ENCODE results near the gene RGS10. TPM values are rescaled to one million over a fixed set of nuclear protein-coding genes. Genes with fewer than 3 reads are reported as not detected.

RGS10 gene
- total and polyA plus RNA-seq, 2 of the 8 experiments (the other 6 are each of a cell fraction or from before 2014, with no cell fraction given) = 5.5 to 13.1 TPM

- TF ChIP-seq CTCF (IDR thresholded peaks at IDR 0.05; ENCODE audit: control extremely low read depth in 1 of 3, insufficient read depth in 1 of 3, low read depth in 1 of 3, low read length in 3 of 3) (no peak), RXRA (IDR thresholded peaks at IDR 0.05; ENCODE audit: insufficient read depth, low read depth, low read length) (no peak), RFX5 (IDR thresholded peaks at IDR 0.05; ENCODE audit: borderline replicate concordance, low read depth, low read length) (no peak), SUZ12 (IDR thresholded peaks at IDR 0.05; ENCODE audit: low read length) (no peak), RBBP5 (IDR thresholded peaks at IDR 0.05; ENCODE audit: borderline replicate concordance, low read depth, low read length) (no peak), TEAD4 (IDR thresholded peaks at IDR 0.05; ENCODE audit: low read depth, low read length) (no peak)
Observed at GRCh38 chr10:119466655-119467054, 75.9 kb downstream of the RGS10 start (continued).

Measured in H1 (cell line).